Caco-2 (cell line): ENCODE data around the gene GPC5. TPM values are rescaled to one million over a fixed set of nuclear protein-coding genes. Genes with fewer than 3 reads are reported as not detected.
A peak's percentile ranks its signal among the peaks of the same experiment; 100 is the strongest.

Experiments used
- BruUV-seq: library from RNA; stranded (reverse); fragments of 400-500 nt; replicated peaks from 2 replicates; lab custom pipeline; 2021; lab: Mats Ljungman, UMichigan
- CTCF ChIA-PET: fragments of 300-600 bp; sonication (Branson Sonifier 250); formaldehyde crosslinking; loops from one replicate; lab custom pipeline; 2022; ENCODE audit warnings: antibody characterized with exemption; lab: Charles Lee
- POLR2A ChIA-PET: fragments of 300-600 bp; sonication (Branson Sonifier 250); formaldehyde crosslinking; loops from one replicate; lab custom pipeline; 2022; ENCODE audit warnings: antibody characterized with exemption; lab: Charles Lee
- DNase-seq, 2 experiments: peaks; one replicate each; pipeline versions ENCODE4 v3.0.0 to v3.0.0-alpha.2; 2020 to 2022
- H3K27me3 ChIP-seq: replicated peaks from 2 replicates; pipeline ENCODE4 v1.6.0; 2011; ENCODE audit warnings: low read length; ENCODE audit not compliant: control insufficient read depth, insufficient read depth
- H3K36me3 ChIP-seq: 2 replicates; pipeline ENCODE4 v1.5.1; 2011; ENCODE audit warnings: low read length; ENCODE audit not compliant: control insufficient read depth, insufficient read depth
- H3K4me1 ChIP-seq: fragments of 250-450 bp; sonication (Bioruptor Pico); 2 replicates; pipeline ENCODE4 v1.5.1; 2020; ENCODE audit warnings: mild to moderate bottlenecking
- H3K4me3 ChIP-seq: 2 replicates; pipeline ENCODE4 v1.5.1; 2011; ENCODE audit warnings: low read depth, mild to moderate bottlenecking, control low read depth, low read length
- H3K9me3 ChIP-seq: fragments of 250-450 bp; sonication (Bioruptor Pico); 2 replicates; pipeline ENCODE4 v1.5.1; 2020; ENCODE audit warnings: mild to moderate bottlenecking, moderate library complexity
- H3K27ac Mint-ChIP-seq: one replicate; pipeline ENCODE4 v1.8.0; 2022; ENCODE audit warnings: mixed read lengths; ENCODE audit not compliant: unreplicated experiment
- H3K27me3 Mint-ChIP-seq: one replicate; pipeline ENCODE4 v1.8.0; 2022; ENCODE audit warnings: mixed read lengths; ENCODE audit not compliant: insufficient read depth, unreplicated experiment
- H3K36me3 Mint-ChIP-seq: one replicate; pipeline ENCODE4 v1.8.0; 2022; ENCODE audit warnings: mild to moderate bottlenecking, mixed read lengths; ENCODE audit not compliant: insufficient read depth, unreplicated experiment
- H3K4me1 Mint-ChIP-seq: one replicate; pipeline ENCODE4 v1.8.0; 2022; ENCODE audit warnings: low read depth, mixed read lengths; ENCODE audit not compliant: unreplicated experiment
- H3K4me3 Mint-ChIP-seq: one replicate; pipeline ENCODE4 v1.8.0; 2022; ENCODE audit warnings: mild to moderate bottlenecking, moderate library complexity, mixed read lengths; ENCODE audit not compliant: unreplicated experiment
- H3K9me3 Mint-ChIP-seq: one replicate; pipeline ENCODE4 v1.8.0; 2022; ENCODE audit warnings: mixed read lengths; ENCODE audit not compliant: unreplicated experiment
- intact Hi-C: fragments of 100-400 bp; cut with micrococcal nuclease; formaldehyde crosslinking; loops from one replicate; pipeline ENCODE4 v1.10.0; 2022; ENCODE audit not compliant: unreplicated experiment
- total RNA-seq: library from RNA; stranded (reverse); gene quantifications from 2 replicates; pipeline ENCODE4 v1.2.3, GENCODE V29; 2022
- TF ChIP-seq, protein P1 (sequence below), 2 experiments: fragments of 200-600 bp in 1 of 2; IDR thresholded peaks; 1 replicate in 1 of 2; 2 replicates in 1 of 2; pipeline versions ENCODE4 v1.5.1 to v1.8.0; 2011 to 2022; ENCODE audit warnings: antibody characterized with exemption in 1 of 2, control low read depth in 1 of 2, inconsistent platforms in 1 of 2, low read depth in 1 of 2, low read length in 1 of 2, mild to moderate bottlenecking in 1 of 2, moderate library complexity in 1 of 2; ENCODE audit not compliant: insufficient read depth in 1 of 2, severe bottlenecking in 1 of 2, unreplicated experiment in 1 of 2

The GPC5 gene
- total RNA-seq, 1 experiment from 2014 or later = 4.1 TPM

DNA sequence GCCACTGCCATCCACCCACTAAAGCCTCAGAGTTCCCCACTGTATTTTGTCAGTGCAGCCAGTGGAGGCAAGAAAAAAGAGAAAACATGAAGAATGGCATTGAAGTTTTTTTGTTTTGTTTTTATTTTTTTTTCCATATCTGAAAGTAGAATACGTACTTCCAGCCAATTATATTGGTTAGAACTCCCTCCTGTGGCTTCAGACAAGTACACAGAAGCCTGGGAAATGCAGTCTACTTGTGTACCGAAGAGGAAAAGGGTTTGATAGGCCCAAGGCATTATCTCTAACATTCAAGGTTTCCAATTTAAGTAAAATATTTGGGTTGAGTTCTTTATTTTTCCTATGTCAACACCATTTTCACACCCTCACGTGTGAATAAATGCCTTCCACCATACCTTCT, 1131.9 kb downstream of the GPC5 start:
- Histone ChIP-seq H3K9me3 (no peaks in the 10 kb centered on the region), H3K4me3 (no peak overlapping the region), H3K36me3 (no peaks in the 10 kb centered on the region), H3K27me3 (no peaks in the 10 kb centered on the region), H3K4me1 (no peaks in the 10 kb centered on the region)
- Mint-ChIP-seq H3K9me3 (no peaks in the 10 kb centered on the region), H3K36me3 (no peaks in the 10 kb centered on the region), H3K27me3 (no peaks in the 10 kb centered on the region), H3K27ac (no peak overlapping the region), H3K4me1 (no peaks in the 10 kb centered on the region), H3K4me3 (no peak overlapping the region)
- TF ChIP-seq, protein P1, sequence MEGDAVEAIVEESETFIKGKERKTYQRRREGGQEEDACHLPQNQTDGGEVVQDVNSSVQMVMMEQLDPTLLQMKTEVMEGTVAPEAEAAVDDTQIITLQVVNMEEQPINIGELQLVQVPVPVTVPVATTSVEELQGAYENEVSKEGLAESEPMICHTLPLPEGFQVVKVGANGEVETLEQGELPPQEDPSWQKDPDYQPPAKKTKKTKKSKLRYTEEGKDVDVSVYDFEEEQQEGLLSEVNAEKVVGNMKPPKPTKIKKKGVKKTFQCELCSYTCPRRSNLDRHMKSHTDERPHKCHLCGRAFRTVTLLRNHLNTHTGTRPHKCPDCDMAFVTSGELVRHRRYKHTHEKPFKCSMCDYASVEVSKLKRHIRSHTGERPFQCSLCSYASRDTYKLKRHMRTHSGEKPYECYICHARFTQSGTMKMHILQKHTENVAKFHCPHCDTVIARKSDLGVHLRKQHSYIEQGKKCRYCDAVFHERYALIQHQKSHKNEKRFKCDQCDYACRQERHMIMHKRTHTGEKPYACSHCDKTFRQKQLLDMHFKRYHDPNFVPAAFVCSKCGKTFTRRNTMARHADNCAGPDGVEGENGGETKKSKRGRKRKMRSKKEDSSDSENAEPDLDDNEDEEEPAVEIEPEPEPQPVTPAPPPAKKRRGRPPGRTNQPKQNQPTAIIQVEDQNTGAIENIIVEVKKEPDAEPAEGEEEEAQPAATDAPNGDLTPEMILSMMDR (IDR thresholded peaks at IDR 0.05; ENCODE audit: insufficient read depth in 1 of 2, low read depth in 1 of 2, low read length in 1 of 2, severe bottlenecking in 1 of 2, unreplicated experiment in 1 of 2) = peak in 1 of 2 experiments; percentile 31
- ChIA-PET POLR2A (no interaction called here), CTCF (interaction anchor here (0.9 kb wide), 1 partner anchor 343 kb away, joined by 3 read pairs; no protein-coding TSS in a partner anchor)
- peak in 1 of 2 experiments; percentile 9 for DNase-seq
- intact Hi-C loops = loop anchor here (1.0 to 10.0 kb wide), 2 partner anchors 176 to 343 kb away; no protein-coding TSS in a partner anchor
- BruUV-seq = no TSS peak

DNA sequence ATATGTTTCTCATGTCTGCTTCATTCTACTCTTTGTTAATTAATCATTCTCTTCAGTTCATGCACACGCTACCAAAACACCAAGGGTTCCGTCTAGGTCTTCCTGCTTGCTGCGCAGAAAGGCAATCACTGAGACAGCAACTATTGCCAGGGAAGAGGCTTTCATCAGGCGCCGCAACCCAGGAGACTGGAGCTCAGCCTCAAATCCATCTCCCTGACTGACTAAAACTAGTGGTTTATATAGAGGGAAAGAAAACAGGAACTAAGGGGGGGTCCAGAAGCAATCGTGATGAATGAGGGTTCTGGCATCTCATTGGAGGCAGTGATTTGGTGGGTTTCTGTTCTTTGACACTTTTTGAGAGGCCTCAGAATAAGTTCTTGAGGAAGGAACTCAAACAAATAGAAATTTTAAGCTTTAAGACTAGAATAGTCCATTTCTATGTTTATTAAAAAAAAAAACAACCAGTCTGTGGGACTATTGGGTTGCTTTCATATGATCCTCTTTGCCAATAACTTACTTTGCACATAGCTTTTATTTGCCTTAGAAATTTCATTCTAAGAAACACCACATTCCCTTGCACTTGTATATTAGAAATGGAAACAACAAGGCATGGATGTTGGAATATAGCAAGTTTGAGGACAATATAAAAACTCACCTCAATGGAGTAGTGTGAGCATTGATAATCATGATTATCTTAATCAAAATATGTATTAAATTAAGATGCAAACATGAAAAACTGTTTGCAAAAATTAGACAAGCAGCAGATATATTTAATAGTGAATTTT, 1137.0 kb downstream of the GPC5 start:
- TF ChIP-seq, protein P1 (IDR thresholded peaks at IDR 0.05; ENCODE audit: insufficient read depth in 1 of 2, low read depth in 1 of 2, low read length in 1 of 2, severe bottlenecking in 1 of 2, unreplicated experiment in 1 of 2) = no peak
- intact Hi-C loops = loop anchor here (10.0 kb wide), 1 partner anchor 181 kb away; no protein-coding TSS in a partner anchor
- Mint-ChIP-seq H3K4me1 (peaks cover 12% of the 10 kb centered on the region), H3K27ac (no peak overlapping the region), H3K36me3 (no peaks in the 10 kb centered on the region), H3K9me3 (no peaks in the 10 kb centered on the region), H3K4me3 (no peak overlapping the region), H3K27me3 (no peaks in the 10 kb centered on the region)
- DNase-seq = no peak
- no TSS peak for BruUV-seq
- H3K36me3 ChIP-seq = no peaks in the 10 kb centered on the region
- ChIA-PET POLR2A (no interaction called here), CTCF (no interaction called here)
- H3K27me3 ChIP-seq = no peaks in the 10 kb centered on the region
- H3K9me3 ChIP-seq = no peaks in the 10 kb centered on the region
- no peak overlapping the region for H3K4me3 ChIP-seq
- no peaks in the 10 kb centered on the region for H3K4me1 ChIP-seq

GRCh38 chr13:92537471-92537870, 1139.0 kb downstream of the GPC5 start:
- Histone ChIP-seq H3K36me3 (no peaks in the 10 kb centered on the region), H3K4me1 (no peaks in the 10 kb centered on the region), H3K9me3 (no peaks in the 10 kb centered on the region), H3K27me3 (no peaks in the 10 kb centered on the region), H3K4me3 (no peak overlapping the region)
- no TSS peak for BruUV-seq
- POLR2A ChIA-PET = no interaction called here
- intact Hi-C loops = loop anchor here (10.0 kb wide), 1 partner anchor 183 kb away; no protein-coding TSS in a partner anchor
- peaks cover 12% of the 10 kb centered on the region for H3K4me1 Mint-ChIP-seq
- no peak for DNase-seq
- no peak overlapping the region for H3K4me3 Mint-ChIP-seq
- TF ChIP-seq, protein P1 (IDR thresholded peaks at IDR 0.05; ENCODE audit: insufficient read depth in 1 of 2, low read depth in 1 of 2, low read length in 1 of 2, severe bottlenecking in 1 of 2, unreplicated experiment in 1 of 2) = no peak
- CTCF ChIA-PET = no interaction called here
- no peak overlapping the region for H3K27ac Mint-ChIP-seq
- no peaks in the 10 kb centered on the region for H3K27me3 Mint-ChIP-seq
- H3K36me3 Mint-ChIP-seq = no peaks in the 10 kb centered on the region
- no peaks in the 10 kb centered on the region for H3K9me3 Mint-ChIP-seq
